ENCODE measurements around the gene KCNH4. TPM values are rescaled to one million over a fixed set of nuclear protein-coding genes. Genes with fewer than 3 reads are reported as not detected.
A peak's percentile ranks its signal among the peaks of the same experiment; 100 is the strongest.

The KCNH4 gene
- total RNA-seq, 1 experiment from 2014 or later, result 1.5 TPM

DNA sequence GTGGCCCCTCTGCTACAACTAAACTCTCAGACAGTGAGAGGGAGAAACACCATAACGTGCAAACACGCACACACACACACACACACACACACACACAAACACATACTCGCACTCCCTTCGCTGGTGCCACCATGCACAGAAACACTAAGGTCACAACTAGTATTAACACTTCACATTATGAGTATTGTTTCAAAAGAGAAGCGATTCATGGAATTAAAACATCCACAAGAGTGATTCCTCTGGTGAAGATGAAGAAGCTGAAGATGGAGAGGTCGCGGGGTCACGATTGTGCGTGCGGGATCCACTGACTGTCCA, 20.5 kb upstream of the KCNH4 start:
- intact Hi-C loops (cut with micrococcal nuclease; ENCODE audit: unreplicated experiment) (no loop called here), in situ Hi-C loops (cut with HindIII; ENCODE audit: low pct_unique_long_range_greater_than_20kb, low sequenced_read_pairs) (no loop called here)
- Histone ChIP-seq H3K4me1 (ENCODE audit: control insufficient read depth, insufficient read depth, low read length) (no peaks in the 10 kb centered on the region; the same call in 1 of the 2 replicates), H3K27ac (ENCODE audit: low read length) (no peak overlapping the region), H3K9me3 (ENCODE audit: control insufficient read depth, insufficient read depth, low read depth, low read length) (no peaks in the 10 kb centered on the region), H3K36me3 (ENCODE audit: control insufficient read depth, insufficient read depth, low read length) (0 out of 2 replicates have a peak, but pooled peaks cover 4% of the 10 kb centered on the region), H3K27me3 (ENCODE audit: control insufficient read depth, insufficient read depth, low read length) (no peaks in the 10 kb centered on the region), H3K4me3 (ENCODE audit: low read depth in 2 of 2, low read length in 2 of 2) (no peak overlapping the region)
- TF ChIP-seq SIN3A (IDR thresholded peaks at IDR 0.05; ENCODE audit: borderline replicate concordance, insufficient read depth, low read depth, low read length), result no peak
- TF ChIP-seq POLR2AphosphoS5 (IDR thresholded peaks at IDR 0.05; ENCODE audit: low read depth, low read length), result no peak
- TF ChIP-seq, protein P1, sequence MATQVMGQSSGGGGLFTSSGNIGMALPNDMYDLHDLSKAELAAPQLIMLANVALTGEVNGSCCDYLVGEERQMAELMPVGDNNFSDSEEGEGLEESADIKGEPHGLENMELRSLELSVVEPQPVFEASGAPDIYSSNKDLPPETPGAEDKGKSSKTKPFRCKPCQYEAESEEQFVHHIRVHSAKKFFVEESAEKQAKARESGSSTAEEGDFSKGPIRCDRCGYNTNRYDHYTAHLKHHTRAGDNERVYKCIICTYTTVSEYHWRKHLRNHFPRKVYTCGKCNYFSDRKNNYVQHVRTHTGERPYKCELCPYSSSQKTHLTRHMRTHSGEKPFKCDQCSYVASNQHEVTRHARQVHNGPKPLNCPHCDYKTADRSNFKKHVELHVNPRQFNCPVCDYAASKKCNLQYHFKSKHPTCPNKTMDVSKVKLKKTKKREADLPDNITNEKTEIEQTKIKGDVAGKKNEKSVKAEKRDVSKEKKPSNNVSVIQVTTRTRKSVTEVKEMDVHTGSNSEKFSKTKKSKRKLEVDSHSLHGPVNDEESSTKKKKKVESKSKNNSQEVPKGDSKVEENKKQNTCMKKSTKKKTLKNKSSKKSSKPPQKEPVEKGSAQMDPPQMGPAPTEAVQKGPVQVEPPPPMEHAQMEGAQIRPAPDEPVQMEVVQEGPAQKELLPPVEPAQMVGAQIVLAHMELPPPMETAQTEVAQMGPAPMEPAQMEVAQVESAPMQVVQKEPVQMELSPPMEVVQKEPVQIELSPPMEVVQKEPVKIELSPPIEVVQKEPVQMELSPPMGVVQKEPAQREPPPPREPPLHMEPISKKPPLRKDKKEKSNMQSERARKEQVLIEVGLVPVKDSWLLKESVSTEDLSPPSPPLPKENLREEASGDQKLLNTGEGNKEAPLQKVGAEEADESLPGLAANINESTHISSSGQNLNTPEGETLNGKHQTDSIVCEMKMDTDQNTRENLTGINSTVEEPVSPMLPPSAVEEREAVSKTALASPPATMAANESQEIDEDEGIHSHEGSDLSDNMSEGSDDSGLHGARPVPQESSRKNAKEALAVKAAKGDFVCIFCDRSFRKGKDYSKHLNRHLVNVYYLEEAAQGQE (IDR thresholded peaks at IDR 0.05; ENCODE audit: insufficient read depth in 1 of 2, low read depth in 2 of 2, low read length in 1 of 2), result no peak
- no peak for TF ChIP-seq CTCF (IDR thresholded peaks at IDR 0.05)
- no peak for TF ChIP-seq TCF7L2 (IDR thresholded peaks at IDR 0.05; ENCODE audit: low read depth, low read length)
- no peak for DNase-seq (ENCODE audit: low read depth, low spot score)
- ATAC-seq, result no peak
- no TSS peak for BruUV-seq (replicated peaks)
- POLR2A ChIA-PET, result no interaction called here
- CTCF ChIA-PET, result interaction anchor here (0.6 kb wide), 1 partner anchor 172 kb away, joined by 3 read pairs; no protein-coding TSS in a partner anchor

DNA sequence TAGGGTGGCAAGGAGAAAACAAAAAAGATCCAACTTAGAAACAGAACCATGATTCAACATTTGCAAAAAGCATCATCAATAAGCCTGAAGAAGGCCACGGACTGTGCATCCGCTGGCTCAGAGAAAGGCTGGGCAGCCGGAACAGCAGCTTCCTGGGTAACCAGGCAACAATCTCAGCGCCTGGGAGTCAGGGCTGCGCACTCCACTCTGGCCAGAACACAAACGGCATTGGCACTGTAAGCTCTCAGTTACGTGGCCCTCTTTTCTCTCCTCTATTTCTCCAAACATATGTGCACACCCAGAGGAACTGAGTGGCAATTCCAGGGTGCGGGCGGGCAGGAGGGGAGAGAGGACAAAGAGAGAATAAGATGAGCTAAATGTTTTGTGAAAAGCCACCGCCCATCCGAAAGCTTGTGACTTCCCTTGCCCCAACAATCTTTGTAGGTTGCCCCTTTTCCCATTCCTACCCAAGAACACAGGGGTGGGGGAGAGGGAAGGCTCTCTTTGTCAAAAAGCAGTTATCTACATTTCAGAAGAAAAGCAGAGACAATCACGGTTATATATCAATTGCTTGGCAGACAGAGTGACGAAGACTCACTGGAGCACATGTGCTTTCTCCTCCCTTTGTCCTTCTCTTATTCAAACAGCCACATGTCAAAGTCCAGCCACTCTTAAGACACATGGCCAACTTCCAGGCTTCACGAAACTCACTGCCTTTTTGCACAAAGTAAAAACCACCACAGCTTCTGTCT, 19.9 kb upstream of the KCNH4 start:
- intact Hi-C loops (cut with micrococcal nuclease; ENCODE audit: unreplicated experiment) (no loop called here), in situ Hi-C loops (cut with HindIII; ENCODE audit: low pct_unique_long_range_greater_than_20kb, low sequenced_read_pairs) (no loop called here)
- ChIA-PET POLR2A (interaction anchor here (0.6 kb wide), 1 partner anchor 35 kb away, joined by 3 read pairs; no protein-coding TSS in a partner anchor), CTCF (interaction anchor here (0.6 kb wide), 1 partner anchor 173 kb away, joined by 3 read pairs; no protein-coding TSS in a partner anchor)
- BruUV-seq (replicated peaks), result TSS peak; percentile 60
- Histone ChIP-seq H3K27ac (ENCODE audit: low read length) (no peak overlapping the region), H3K9me3 (ENCODE audit: control insufficient read depth, insufficient read depth, low read depth, low read length) (no peaks in the 10 kb centered on the region), H3K27me3 (ENCODE audit: control insufficient read depth, insufficient read depth, low read length) (no peaks in the 10 kb centered on the region), H3K4me1 (ENCODE audit: control insufficient read depth, insufficient read depth, low read length) (no peaks in the 10 kb centered on the region; the same call in 1 of the 2 replicates), H3K36me3 (ENCODE audit: control insufficient read depth, insufficient read depth, low read length) (0 out of 2 replicates have a peak, but pooled peaks cover 4% of the 10 kb centered on the region), H3K4me3 (ENCODE audit: low read depth in 2 of 2, low read length in 2 of 2) (no peak overlapping the region)
- ATAC-seq (no peak), DNase-seq (ENCODE audit: low read depth, low spot score) (no peak)
- TF ChIP-seq POLR2AphosphoS5 (IDR thresholded peaks at IDR 0.05; ENCODE audit: low read depth, low read length), result no peak
- TF ChIP-seq CTCF (IDR thresholded peaks at IDR 0.05), result no peak
- TF ChIP-seq, protein P1 (IDR thresholded peaks at IDR 0.05; ENCODE audit: insufficient read depth in 1 of 2, low read depth in 2 of 2, low read length in 1 of 2), result no peak
- no peak for TF ChIP-seq SIN3A (IDR thresholded peaks at IDR 0.05; ENCODE audit: borderline replicate concordance, insufficient read depth, low read depth, low read length)
- no peak for TF ChIP-seq TCF7L2 (IDR thresholded peaks at IDR 0.05; ENCODE audit: low read depth, low read length)

Measured in Panc1 (cell line).